IPS-NIHi7 (cell line): Measurements from ENCODE around the gene SLC35F1.

Experiments
- DNase-seq: peaks from one replicate; pipeline ENCODE4 v3.0.0; 2012; ENCODE audit warnings: mixed read lengths; ENCODE audit errors: extremely low spot score

Gene SLC35F1

GRCh38 chr6:118197539-118197938, 290.5 kb downstream of the SLC35F1 start:
- DNase-seq: peak; percentile 12

GRCh38 chr6:118198746-118199145, 291.7 kb downstream of the SLC35F1 start:
- no peak for DNase-seq

GRCh38 chr6:118200160-118200559, 293.1 kb downstream of the SLC35F1 start:
- no peak for DNase-seq

- no peak for DNase-seq
These were observed 295.5 kb downstream of the SLC35F1 start for GRCh38 chr6:118202517-118202916.

GRCh38 chr6:118203545-118203944, 296.5 kb downstream of the SLC35F1 start:
- no peak for DNase-seq

GRCh38 chr6:118206221-118206620, 299.2 kb downstream of the SLC35F1 start:
- no peak for DNase-seq

- DNase-seq: no peak
These were observed 300.9 kb downstream of the SLC35F1 start for GRCh38 chr6:118207947-118208346.

- no peak for DNase-seq
These were observed 305.5 kb downstream of the SLC35F1 start for GRCh38 chr6:118212451-118213173.

- no peak for DNase-seq
These were observed 308.2 kb downstream of the SLC35F1 start for GRCh38 chr6:118215269-118215668.

GRCh38 chr6:118216751-118217150, 309.7 kb downstream of the SLC35F1 start:
- no peak for DNase-seq

GRCh38 chr6:118218156-118218555, 311.1 kb downstream of the SLC35F1 start:
- no peak for DNase-seq

- DNase-seq: no peak
These were observed 313.5 kb downstream of the SLC35F1 start for GRCh38 chr6:118220429-118221128.

GRCh38 chr6:118223316-118223715, 316.3 kb downstream of the SLC35F1 start:
- no peak for DNase-seq

GRCh38 chr6:118228886-118229285, 321.8 kb downstream of the SLC35F1 start:
- no peak for DNase-seq

GRCh38 chr6:118240878-118241528, 333.9 kb downstream of the SLC35F1 start:
- no peak for DNase-seq

GRCh38 chr6:118246406-118246805, 339.3 kb downstream of the SLC35F1 start:
- DNase-seq: no peak

- DNase-seq: no peak
These were observed 341.1 kb downstream of the SLC35F1 start for GRCh38 chr6:118248171-118248570.

- no peak for DNase-seq
These were observed 342.6 kb downstream of the SLC35F1 start for GRCh38 chr6:118249680-118250079.

GRCh38 chr6:118252474-118252873, 345.4 kb downstream of the SLC35F1 start:
- no peak for DNase-seq

GRCh38 chr6:118253741-118254140, 346.7 kb downstream of the SLC35F1 start:
- DNase-seq: no peak

- no peak for DNase-seq
These were observed 353.8 kb downstream of the SLC35F1 start for GRCh38 chr6:118260833-118261232.

GRCh38 chr6:118263921-118264486, 356.9 kb downstream of the SLC35F1 start:
- peak; percentile 60 for DNase-seq
